Measurements from ENCODE around the gene ADSL.

The ADSL gene

DNA sequence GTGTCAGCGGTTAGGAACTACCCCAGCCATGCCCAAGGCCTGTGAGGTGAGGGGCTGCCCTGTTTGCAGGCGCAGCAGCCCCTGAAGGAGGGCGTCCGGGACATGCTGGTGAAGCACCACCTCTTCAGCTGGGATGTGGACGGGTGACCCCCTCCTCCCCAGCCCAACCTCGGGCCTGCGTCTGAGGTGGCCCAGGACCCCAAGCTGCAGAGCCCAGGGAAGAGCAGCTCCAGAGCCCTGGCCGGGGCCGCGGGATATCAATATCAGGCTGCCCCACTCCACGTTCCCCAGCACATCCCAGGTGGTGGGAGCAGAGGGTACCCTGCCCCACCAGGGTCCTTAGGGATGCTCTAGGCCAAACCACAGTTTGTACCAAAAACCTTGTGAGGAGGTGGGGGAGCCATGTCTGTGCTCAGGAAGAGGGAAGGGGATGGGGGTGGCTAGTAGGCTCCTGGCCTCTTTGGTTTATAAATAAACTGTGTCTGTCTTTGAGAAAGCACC, 63.4 kb downstream of the ADSL start:
- TF ChIP-seq CTCF (IDR thresholded peaks at IDR 0.05; ENCODE audit: control insufficient read depth, extremely low read depth, insufficient read depth), result no peak
- DNase-seq (ENCODE audit: low read depth), result no peak
- no peak overlapping the region for H3K4me3 ChIP-seq (ENCODE audit: low read depth, low read length)

DNA sequence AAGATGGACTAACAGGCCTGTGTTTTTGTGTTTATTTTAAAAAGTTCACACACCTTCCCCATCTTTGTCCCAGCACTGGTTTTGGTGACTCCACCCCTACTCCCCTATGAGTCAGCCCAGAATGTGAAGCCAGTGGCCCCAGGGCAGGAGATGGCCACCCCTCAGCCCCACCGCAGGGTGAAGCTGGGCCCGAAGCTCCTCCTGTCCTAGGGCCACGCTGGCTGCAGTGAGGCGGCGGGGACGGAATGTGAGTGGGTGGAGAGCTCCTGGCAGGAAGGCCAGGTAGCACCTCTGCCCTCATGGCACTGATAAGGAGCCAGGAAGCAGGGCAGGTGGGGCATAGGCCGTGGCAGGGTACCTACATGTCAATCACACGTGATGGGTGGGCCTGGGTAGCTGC, 64.0 kb downstream of the ADSL start:
- TF ChIP-seq CTCF (IDR thresholded peaks at IDR 0.05; ENCODE audit: control insufficient read depth, extremely low read depth, insufficient read depth), result no peak
- DNase-seq (ENCODE audit: low read depth), result no peak

GRCh38 chr22:40410731-40411505, 64.6 kb downstream of the ADSL start:
- no peak for TF ChIP-seq CTCF (IDR thresholded peaks at IDR 0.05; ENCODE audit: control insufficient read depth, extremely low read depth, insufficient read depth)
- no peak overlapping the region for H3K4me3 ChIP-seq (ENCODE audit: low read depth, low read length)
- no peak for DNase-seq (ENCODE audit: low read depth)

More for the DNA sequence above, 64.0 kb downstream of the ADSL start:
- H3K4me3 ChIP-seq (ENCODE audit: low read depth, low read length), result no peak overlapping the region

DNA sequence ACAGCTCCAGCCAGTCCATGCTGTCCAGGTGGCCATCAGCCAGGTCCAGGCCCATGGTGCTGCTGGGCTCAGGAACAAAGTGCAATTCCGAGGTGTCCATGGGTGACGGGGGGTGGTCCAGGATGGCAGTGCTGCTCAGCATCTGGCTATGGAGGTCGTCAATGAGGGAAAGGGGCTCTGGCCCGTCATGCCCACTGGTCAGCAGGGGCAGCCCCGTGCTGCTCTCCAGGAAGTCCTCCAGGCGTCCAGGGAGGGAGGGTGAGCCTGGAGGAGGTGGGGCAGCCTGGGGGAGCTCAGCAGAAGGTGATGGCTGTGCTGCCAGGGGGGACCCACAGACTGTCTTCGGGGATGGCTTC, 65.2 kb downstream of the ADSL start:
- DNase-seq (ENCODE audit: low read depth), result no peak
- TF ChIP-seq CTCF (IDR thresholded peaks at IDR 0.05; ENCODE audit: control insufficient read depth, extremely low read depth, insufficient read depth), result no peak
- H3K4me3 ChIP-seq (ENCODE audit: low read depth, low read length), result no peak overlapping the region

DNA sequence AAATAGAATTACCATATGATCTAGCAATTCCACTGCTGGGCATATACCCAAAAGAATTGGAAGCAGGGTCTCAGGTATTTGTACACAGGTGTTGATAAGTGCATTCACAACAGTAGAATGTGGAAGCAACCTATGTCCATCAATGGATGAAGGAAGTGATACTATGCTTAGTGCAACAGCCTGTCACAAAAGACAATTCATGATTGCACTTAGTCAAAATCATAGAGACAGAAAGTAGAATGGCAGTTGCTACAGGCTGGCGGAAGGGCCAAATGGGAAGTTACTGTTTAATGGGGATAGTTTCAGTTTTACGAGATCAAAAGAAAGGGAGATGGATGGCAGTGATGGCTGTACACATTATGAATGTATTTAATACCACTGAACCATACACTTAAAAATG, 66.1 kb downstream of the ADSL start:
- DNase-seq (ENCODE audit: low read depth), result no peak
- H3K4me3 ChIP-seq (ENCODE audit: low read depth, low read length), result no peak overlapping the region

GRCh38 chr22:40413873-40414272, 67.6 kb downstream of the ADSL start:
- no peak overlapping the region for H3K4me3 ChIP-seq (ENCODE audit: low read depth, low read length)
- DNase-seq (ENCODE audit: low read depth), result no peak
- no peak for TF ChIP-seq CTCF (IDR thresholded peaks at IDR 0.05; ENCODE audit: control insufficient read depth, extremely low read depth, insufficient read depth)

More for the DNA sequence above, 66.1 kb downstream of the ADSL start:
- TF ChIP-seq CTCF (IDR thresholded peaks at IDR 0.05; ENCODE audit: control insufficient read depth, extremely low read depth, insufficient read depth), result no peak

GRCh38 chr22:40414311-40414710, 68.0 kb downstream of the ADSL start:
- no peak overlapping the region for H3K4me3 ChIP-seq (ENCODE audit: low read depth, low read length)
- no peak for DNase-seq (ENCODE audit: low read depth)

More at GRCh38 chr22:40414311-40414710, 68.0 kb downstream of the ADSL start:
- no peak for TF ChIP-seq CTCF (IDR thresholded peaks at IDR 0.05; ENCODE audit: control insufficient read depth, extremely low read depth, insufficient read depth)
